ENCODE results near the gene SETD5.

The SETD5 gene

GRCh38 chr3:9498781-9499180 lies 101.4 kb downstream of the SETD5 start:
- TF ChIP-seq CTCF (IDR thresholded peaks at IDR 0.05; ENCODE audit: insufficient read depth, low read depth, low read length, missing control alignments) = no peak
- no peak for DNase-seq (ENCODE audit: low read depth)
- no peak overlapping the region for H3K4me3 ChIP-seq (ENCODE audit: low read depth, low read length)

GRCh38 chr3:9499455-9500107 lies 102.2 kb downstream of the SETD5 start:
- no peak overlapping the region for H3K4me3 ChIP-seq (ENCODE audit: low read depth, low read length)
- TF ChIP-seq CTCF (IDR thresholded peaks at IDR 0.05; ENCODE audit: insufficient read depth, low read depth, low read length, missing control alignments) = no peak
- no peak for DNase-seq (ENCODE audit: low read depth)

- peak; percentile 73 for DNase-seq (ENCODE audit: low read depth)
- no peak overlapping the region for H3K4me3 ChIP-seq (ENCODE audit: low read depth, low read length)
Measured at GRCh38 chr3:9500108-9501050, 103.0 kb downstream of the SETD5 start.

GRCh38 chr3:9501226-9501625 lies 103.8 kb downstream of the SETD5 start:
- no peak overlapping the region for H3K4me3 ChIP-seq (ENCODE audit: low read depth, low read length)
- no peak for TF ChIP-seq CTCF (IDR thresholded peaks at IDR 0.05; ENCODE audit: insufficient read depth, low read depth, low read length, missing control alignments)
- no peak for DNase-seq (ENCODE audit: low read depth)

More at GRCh38 chr3:9500108-9501050, 103.0 kb downstream of the SETD5 start:
- peak; percentile 77 for TF ChIP-seq CTCF (IDR thresholded peaks at IDR 0.05; ENCODE audit: insufficient read depth, low read depth, low read length, missing control alignments)

- TF ChIP-seq CTCF (IDR thresholded peaks at IDR 0.05; ENCODE audit: insufficient read depth, low read depth, low read length, missing control alignments) = peak; percentile 88
- peak; percentile 86 for DNase-seq (ENCODE audit: low read depth)
- no peak overlapping the region for H3K4me3 ChIP-seq (ENCODE audit: low read depth, low read length)
Measured at GRCh38 chr3:9503283-9503682, 105.9 kb downstream of the SETD5 start.

GRCh38 chr3:9507586-9508578 lies 110.5 kb downstream of the SETD5 start:
- no peak for TF ChIP-seq CTCF (IDR thresholded peaks at IDR 0.05; ENCODE audit: insufficient read depth, low read depth, low read length, missing control alignments)
- H3K4me3 ChIP-seq (ENCODE audit: low read depth, low read length) = no peak overlapping the region
- DNase-seq (ENCODE audit: low read depth) = no peak
